ENCODE data around the gene FAM24A.
A peak's percentile ranks its signal among the peaks of the same experiment; 100 is the strongest.

FAM24A gene

GRCh38 chr10:122875843-122876466 is 34.5 kb upstream of the FAM24A start:
- DNase-seq (ENCODE audit: low read depth, low spot score), result no peak
- TF ChIP-seq, protein P1, sequence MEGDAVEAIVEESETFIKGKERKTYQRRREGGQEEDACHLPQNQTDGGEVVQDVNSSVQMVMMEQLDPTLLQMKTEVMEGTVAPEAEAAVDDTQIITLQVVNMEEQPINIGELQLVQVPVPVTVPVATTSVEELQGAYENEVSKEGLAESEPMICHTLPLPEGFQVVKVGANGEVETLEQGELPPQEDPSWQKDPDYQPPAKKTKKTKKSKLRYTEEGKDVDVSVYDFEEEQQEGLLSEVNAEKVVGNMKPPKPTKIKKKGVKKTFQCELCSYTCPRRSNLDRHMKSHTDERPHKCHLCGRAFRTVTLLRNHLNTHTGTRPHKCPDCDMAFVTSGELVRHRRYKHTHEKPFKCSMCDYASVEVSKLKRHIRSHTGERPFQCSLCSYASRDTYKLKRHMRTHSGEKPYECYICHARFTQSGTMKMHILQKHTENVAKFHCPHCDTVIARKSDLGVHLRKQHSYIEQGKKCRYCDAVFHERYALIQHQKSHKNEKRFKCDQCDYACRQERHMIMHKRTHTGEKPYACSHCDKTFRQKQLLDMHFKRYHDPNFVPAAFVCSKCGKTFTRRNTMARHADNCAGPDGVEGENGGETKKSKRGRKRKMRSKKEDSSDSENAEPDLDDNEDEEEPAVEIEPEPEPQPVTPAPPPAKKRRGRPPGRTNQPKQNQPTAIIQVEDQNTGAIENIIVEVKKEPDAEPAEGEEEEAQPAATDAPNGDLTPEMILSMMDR (IDR thresholded peaks at IDR 0.05; ENCODE audit: low read depth, low read length), result no peak
- in situ Hi-C loops (cut with HindIII; ENCODE audit: low sequenced_read_pairs), result no loop called here
- H3K4me3 ChIP-seq (ENCODE audit: low read depth, low read length), result no peak overlapping the region

DNA sequence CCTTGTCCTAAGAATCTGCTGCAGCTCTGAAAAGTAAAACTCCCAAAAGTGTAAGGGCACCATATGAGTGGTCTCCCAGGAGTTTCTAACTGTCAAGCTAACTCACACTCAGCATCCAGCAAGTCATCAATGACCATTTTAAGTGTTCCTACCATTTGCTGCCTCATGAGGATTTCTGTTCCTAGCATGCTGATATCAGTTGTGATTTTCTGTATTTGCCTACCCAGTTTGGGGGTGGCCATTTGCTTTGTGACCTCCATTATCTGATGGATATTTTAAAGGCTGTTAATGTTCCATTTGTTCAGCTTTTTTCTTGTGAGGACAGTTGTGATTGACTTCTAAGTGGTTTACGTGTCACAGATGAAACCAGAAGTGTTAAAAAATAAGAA is 33.9 kb upstream of the FAM24A start:
- H3K4me3 ChIP-seq (ENCODE audit: low read depth, low read length), result no peak overlapping the region
- DNase-seq (ENCODE audit: low read depth, low spot score), result no peak
- TF ChIP-seq, protein P1 (IDR thresholded peaks at IDR 0.05; ENCODE audit: low read depth, low read length), result no peak
- in situ Hi-C loops (cut with HindIII; ENCODE audit: low sequenced_read_pairs), result no loop called here

DNA sequence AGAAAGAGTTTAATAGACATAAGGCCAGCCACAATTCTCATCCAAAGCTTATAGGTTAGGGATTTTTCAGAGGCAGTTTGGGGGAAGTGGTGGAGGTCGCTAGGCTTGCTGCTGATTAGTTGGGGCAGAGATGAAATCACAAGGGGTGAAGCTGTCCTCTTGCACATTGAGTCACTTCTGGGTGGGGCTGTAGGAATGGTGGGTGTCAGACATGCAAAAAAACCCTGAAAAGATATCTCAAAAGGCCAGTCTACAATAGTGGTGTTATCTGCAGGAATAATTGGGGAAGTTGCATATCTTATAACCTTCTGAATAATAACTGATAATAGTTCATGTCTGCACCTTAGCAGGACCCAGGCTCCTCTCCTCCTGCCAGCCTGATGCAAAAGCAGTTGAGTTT is 33.1 kb upstream of the FAM24A start:
- no peak for DNase-seq (ENCODE audit: low read depth, low spot score)
- in situ Hi-C loops (cut with HindIII; ENCODE audit: low sequenced_read_pairs), result no loop called here
- no peak overlapping the region for H3K4me3 ChIP-seq (ENCODE audit: low read depth, low read length)
- TF ChIP-seq, protein P1 (IDR thresholded peaks at IDR 0.05; ENCODE audit: low read depth, low read length), result no peak

- in situ Hi-C loops (cut with HindIII; ENCODE audit: low sequenced_read_pairs), result no loop called here
- TF ChIP-seq, protein P1 (IDR thresholded peaks at IDR 0.05; ENCODE audit: low read depth, low read length), result no peak
- no peak for DNase-seq (ENCODE audit: low read depth, low spot score)
- peak overlapping the region; percentile 64 for H3K4me3 ChIP-seq (ENCODE audit: low read depth, low read length)
These were observed 31.5 kb upstream of the FAM24A start for GRCh38 chr10:122878799-122879338.

DNA sequence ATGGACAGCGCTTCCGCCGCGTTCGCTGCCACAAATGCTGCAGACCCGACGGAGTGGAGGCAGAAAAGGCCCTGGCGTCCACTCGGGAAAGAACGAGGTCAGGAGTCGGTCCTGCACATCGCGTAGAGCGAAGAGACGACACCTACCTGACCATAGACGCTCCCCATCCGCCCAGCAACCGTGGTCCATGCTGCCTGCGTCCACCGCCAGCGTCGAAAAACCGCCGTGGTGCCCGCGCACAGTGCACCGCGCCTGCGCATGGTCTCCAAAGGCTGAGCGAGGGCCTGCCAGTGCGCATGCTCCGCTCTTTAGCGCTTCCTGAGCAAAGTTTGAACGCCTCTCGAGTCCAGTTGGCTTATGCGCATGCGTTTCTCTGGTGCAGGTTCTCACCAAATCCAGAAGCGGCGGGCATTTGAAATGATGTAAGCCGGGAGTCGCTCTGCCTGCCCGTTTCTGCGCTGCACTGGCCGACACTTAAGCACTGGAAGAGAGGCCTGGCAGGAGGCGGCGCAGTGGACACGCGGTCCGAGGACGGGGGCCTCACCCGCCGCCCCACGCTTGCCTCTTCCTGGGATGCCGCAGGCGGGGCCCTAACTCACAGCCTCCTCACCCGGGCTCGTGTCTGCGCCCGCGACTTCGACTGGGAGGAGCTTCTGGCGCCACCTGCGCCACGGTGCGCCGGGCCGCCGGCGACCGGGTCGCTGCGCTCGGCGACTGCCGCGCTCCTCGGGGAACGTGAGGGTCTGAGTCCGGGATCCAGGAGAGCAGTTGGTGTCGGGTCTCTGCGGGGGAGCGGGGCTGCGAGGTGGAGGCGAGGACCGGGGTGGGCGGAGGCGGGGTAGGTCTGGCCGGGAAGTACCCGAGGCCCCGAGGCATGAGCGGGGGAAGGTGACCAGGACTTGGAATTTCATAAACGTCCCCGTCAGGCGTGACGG is 30.8 kb upstream of the FAM24A start, which contains the start of gene FAM24B:
Gene FAM24B (minus strand): TSS at position 243 of the 935 bp plus-strand sequence. CDS start 29,066 bp downstream, outside the sequence.
- peak within 1 kb of the TSS; percentile 64 for H3K4me3 ChIP-seq (ENCODE audit: low read depth, low read length)
- in situ Hi-C loops (cut with HindIII; ENCODE audit: low sequenced_read_pairs), result no loop called here
- peak; percentile 98 for DNase-seq (ENCODE audit: low read depth, low spot score)
- TF ChIP-seq, protein P1 (IDR thresholded peaks at IDR 0.05; ENCODE audit: low read depth, low read length), result no peak

DNA sequence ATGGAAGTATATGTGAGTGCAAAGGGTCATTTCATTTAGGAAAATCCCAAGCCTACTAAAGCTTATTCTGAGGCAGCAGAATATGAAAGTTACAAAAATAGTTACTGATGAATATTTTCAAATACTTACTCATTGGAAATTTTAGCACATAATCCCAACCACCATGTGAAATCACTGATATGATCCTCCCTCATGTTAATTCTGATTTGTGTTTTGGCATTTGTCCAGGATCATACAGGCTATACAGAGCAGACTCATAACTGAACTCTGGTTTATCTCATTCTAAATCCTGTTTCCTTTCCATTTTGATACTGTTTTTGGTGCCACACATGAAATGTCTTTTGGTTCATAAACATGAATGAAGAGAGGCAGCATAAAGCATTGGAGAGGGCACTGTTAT is 27.6 kb upstream of the FAM24A start:
- in situ Hi-C loops (cut with HindIII; ENCODE audit: low sequenced_read_pairs), result no loop called here
- no peak overlapping the region for H3K4me3 ChIP-seq (ENCODE audit: low read depth, low read length)
- no peak for DNase-seq (ENCODE audit: low read depth, low spot score)
- TF ChIP-seq, protein P1 (IDR thresholded peaks at IDR 0.05; ENCODE audit: low read depth, low read length), result no peak
